CD4-positive, alpha-beta T cell treated with Interleukin-21 for 1 hour (primary cell): ENCODE measurements around the gene TMEFF1.

Source experiments
- DNase-seq: peaks from one replicate; pipeline ENCODE4 v3.0.0-alpha.2; 2020

TMEFF1 gene

DNA sequence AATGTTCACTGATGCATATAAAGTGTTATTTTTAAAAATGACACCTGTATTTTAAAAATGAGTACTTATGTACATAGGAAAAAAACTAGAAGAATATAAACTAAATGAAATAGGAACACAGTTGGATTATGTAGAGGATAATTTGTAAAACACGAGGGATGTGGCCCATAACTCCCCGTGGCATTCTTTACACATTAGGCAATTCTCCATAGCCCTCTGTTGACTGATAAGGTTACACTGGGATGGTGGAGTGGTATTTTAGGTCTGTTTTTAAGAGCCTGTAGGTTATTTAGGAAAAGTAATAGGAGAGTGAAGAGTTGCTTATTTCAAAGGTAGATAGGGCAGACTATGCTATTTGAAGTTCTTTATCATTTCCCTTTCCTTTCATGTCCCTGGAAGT lies 106.7 kb downstream of the TMEFF1 start:
- DNase-seq = no peak

DNA sequence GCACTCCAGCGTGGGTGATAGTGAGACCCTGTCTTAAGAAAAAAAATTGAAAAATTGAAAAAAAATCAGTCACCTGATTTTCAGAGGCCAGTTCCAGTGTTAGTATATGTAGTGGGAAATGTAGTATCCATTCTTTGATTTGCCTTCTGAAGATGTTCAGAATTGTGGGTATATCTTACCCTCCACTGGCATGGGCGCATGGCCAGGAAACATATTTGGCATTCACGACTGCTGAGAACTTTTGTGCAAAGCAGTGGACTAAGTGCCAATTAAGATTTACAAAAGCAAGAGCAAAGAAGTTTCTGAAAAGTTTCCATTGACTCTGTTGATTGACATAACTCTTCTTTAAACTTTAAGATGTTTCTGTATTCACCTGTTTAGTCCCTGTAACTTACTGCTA lies 107.3 kb downstream of the TMEFF1 start:
- DNase-seq = no peak

- no peak for DNase-seq
Measured at GRCh38 chr9:100581081-100581480, 108.1 kb downstream of the TMEFF1 start.

- DNase-seq = no peak
Measured at GRCh38 chr9:100581661-100582060, 108.7 kb downstream of the TMEFF1 start.

DNA sequence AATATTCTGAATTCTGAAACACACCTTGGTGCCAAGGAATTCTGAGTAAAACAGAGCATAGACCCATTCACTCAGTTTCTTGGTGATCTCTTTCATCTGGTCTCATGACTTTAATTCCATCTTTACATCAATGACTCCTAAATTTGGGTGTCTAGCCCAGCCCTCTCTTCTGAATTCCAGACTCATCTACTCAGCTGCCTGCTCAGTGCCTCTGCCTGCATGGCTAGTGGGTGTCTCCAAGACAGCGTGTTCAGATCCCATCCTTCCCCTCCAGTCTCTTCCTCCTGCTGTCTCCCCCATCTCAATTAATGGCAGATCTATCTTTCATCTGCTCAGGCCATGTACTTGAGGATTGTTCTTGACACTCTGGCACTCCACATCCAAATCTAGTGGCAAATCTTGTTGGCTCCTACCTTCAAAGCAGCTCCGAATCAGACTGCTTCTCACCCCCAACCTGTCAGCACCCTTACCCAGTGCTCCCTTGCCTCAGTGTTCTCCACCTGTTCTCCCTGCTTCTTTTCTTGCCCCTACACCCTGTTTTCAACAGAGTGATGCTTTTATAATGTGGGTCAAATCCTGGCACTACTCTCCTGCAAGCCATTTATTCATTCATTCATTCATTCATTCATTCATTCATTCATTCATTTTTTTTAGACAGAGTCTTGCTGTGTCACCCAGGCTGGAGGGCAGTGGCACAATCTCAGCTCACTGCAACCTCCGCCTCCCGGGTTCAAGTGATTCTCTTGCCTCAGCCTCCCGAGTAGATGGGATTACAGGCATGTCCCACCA lies 110.3 kb downstream of the TMEFF1 start:
- no peak for DNase-seq

DNA sequence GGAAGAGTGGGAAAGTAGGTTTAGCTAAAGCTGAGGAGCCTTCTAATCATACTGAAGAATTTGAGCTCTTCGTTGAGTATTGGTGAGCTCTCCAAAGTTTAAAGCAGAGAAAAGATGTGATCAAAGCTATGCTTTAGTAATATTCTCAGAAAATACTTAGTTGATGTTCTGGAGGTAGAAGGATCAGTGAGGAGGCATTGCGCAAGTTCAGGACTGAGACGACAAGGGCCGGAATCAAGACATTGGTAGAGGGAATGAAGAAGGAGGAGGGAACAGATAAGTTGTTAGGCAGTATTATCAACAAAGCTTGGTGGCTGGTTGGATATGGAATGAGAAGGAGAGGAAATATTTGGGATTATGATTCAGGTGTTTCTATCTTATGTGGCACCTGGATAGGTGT lies 112.0 kb downstream of the TMEFF1 start:
- DNase-seq = no peak

- no peak for DNase-seq
Measured at GRCh38 chr9:100586093-100586492, 113.1 kb downstream of the TMEFF1 start.

DNA sequence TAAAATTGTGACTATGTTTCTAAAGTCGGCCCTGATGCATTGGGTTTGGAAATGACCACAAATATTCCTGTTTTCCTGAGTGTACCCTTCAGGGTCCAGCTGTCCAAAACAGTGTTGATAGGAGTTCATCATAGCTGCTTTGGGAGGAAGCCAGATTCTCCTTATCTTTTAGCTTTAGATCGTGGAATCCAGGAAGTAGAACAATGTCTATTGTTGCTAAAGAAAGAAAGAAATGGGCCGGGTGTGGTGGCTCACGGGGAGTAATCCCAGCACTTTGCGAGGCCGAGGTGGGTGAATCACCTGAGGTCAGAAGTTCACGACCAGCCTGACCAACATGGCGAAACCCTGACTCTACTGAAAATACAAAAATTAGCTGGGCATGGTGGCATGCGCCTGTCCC lies 114.4 kb downstream of the TMEFF1 start:
- no peak for DNase-seq

GRCh38 chr9:100589582-100589981 lies 116.6 kb downstream of the TMEFF1 start:
- DNase-seq = no peak

DNA sequence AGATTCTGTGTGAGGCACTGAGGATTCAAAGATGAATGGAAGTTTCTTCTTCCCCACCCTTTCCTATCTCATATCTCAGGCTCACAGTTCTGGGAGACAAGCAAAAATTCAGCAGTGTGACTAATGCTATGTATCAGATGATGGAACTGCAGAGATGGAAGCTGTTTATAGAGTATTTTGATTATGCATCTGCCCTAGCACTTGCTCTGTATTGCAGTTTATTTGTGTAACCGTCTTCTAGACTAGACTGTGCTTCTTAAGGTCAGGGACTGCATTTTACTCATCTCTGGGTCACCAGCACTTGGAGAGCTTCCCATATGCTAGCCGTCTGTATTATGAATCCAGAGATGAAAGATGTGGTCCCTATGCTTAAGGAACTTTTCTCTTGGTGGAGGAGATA lies 117.5 kb downstream of the TMEFF1 start:
- no peak for DNase-seq

GRCh38 chr9:100591139-100591538 lies 118.2 kb downstream of the TMEFF1 start:
- no peak for DNase-seq

GRCh38 chr9:100591639-100592412 lies 118.9 kb downstream of the TMEFF1 start:
- no peak for DNase-seq

DNA sequence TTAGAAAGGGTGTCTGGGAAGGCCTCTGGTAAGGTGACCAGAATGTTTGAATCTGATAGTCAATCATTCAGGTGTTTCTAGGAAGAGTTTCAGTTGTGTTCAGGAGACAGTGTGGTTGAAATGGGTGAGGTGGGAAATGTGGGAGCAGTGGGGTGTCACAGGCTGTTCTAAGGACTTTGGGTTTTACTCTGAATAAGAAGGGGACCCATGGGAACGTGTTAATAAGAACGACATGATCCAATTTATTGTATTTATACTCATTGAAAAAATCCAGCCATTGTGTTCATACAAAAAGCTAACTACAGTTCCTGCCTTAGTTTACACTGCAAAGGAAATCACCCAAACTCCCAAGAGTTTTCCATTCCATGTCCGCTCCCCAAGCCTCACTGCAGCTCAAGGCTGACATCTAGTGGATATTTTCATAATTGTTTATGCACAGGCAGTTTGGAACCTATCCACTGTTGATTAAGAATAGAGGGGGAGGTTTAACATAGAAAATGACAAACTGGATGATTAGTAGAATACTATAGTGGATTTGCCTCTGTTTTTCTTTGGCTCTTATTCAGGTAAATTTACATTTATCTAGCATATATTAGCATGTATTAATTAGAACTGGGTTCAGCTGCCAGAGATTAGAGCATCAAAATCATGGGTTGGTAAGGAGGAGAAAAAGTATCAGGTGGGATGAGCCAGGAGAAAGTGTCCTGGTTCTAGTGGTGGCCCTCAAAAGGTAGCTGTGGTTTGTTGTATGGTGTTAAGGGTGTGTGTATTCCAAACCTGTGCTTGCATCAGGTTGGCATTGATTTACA lies 122.6 kb downstream of the TMEFF1 start:
- DNase-seq = peak; percentile 61

GRCh38 chr9:100597236-100597635 lies 124.3 kb downstream of the TMEFF1 start:
- no peak for DNase-seq

DNA sequence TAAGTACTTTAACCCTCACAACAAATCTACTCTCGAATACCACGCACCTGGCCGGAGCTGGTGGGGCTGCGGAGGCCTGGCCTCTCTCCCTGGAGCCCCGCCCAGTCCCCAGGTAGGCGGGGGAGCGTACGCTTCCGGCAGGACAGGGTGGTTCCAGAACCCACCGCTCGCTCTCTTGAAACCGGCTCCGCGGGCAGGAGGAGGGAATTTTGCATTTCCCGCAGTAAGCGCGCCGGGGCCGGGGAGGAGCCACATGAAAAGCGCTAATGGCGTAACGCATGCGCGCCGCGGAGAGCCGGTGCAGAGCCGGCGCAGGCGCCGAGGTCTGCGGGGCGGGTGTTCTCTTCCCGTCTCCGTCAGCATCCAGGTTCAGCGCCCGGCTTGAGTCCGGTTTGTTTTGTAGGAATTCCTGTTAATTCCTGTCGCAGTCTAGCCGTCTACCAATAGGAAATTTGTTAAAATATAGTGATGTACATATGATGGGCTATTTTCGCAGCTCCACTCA lies 125.7 kb downstream of the TMEFF1 start:
- peak; percentile 85 for DNase-seq

GRCh38 chr9:100600521-100601079 lies 127.7 kb downstream of the TMEFF1 start:
- no peak for DNase-seq

GRCh38 chr9:100601216-100601615 lies 128.3 kb downstream of the TMEFF1 start:
- peak; percentile 47 for DNase-seq

GRCh38 chr9:100602342-100602801 lies 129.4 kb downstream of the TMEFF1 start:
- no peak for DNase-seq

DNA sequence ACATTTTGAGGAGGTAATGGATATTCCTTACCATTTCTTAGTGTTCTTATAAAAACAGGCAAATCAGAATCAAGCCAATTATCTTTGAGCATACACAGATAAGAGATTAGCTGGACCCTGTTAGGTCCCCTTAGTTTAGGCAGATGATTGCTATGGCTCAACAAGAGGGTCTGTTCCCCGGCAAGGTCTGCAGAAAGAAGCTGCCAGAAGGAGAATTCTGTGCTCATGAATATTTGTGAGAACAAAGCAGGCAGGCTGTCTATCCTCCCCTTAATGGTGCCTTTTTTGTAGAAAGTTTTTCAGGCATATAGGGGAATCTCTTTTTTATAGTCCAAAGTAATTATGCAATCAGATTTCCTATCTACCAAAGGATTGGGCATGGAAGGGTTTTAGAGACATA lies 132.5 kb downstream of the TMEFF1 start:
- no peak for DNase-seq

DNA sequence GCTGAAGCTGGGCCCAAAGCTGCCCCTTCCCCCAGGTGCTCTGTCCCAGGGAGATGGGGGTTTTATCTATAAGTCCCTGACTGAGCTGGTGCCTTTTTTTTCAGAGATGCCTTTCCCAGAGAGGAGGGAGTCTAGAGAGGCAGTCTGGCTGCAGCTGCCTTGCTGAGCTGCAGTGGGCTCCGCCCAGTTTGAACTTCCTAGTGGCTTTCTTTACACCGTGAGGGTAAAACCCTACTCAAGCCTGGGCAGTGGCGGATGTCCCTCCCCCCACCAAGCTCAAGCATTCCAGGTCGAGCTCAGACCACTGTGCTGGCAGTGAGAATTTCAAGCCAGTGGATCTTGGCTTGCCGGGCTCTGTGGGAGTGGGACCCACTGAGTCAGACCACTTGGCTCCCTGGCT lies 146.2 kb downstream of the TMEFF1 start:
- DNase-seq = no peak

GRCh38 chr9:100619665-100620064 lies 146.7 kb downstream of the TMEFF1 start:
- no peak for DNase-seq

GRCh38 chr9:100623969-100624368 lies 151.0 kb downstream of the TMEFF1 start:
- no peak for DNase-seq

DNA sequence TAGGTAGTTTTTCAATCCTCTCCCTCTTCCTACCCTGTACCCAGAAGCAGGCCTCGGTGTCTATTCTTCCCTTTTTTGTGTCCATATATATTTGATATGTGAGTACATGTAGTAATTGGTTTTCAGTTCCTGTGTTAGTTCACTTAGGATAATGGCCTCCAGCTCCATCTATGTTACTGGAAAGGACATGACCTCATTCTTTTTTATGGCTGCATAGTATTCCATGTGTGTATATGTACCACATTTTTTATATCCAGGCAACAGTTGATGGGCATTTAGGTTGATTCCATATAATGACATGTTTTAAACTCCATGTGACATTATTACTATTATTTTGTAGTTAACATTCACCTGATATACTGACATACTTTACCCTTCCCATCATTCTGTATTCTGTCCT lies 154.0 kb downstream of the TMEFF1 start:
- DNase-seq = no peak
